ENCODE data around the gene YBX2. TPM values are rescaled to one million over a fixed set of nuclear protein-coding genes. Genes with fewer than 3 reads are reported as not detected.

Gene YBX2
- total RNA-seq, 1 donor from 2014 or later = 1.3 TPM

DNA sequence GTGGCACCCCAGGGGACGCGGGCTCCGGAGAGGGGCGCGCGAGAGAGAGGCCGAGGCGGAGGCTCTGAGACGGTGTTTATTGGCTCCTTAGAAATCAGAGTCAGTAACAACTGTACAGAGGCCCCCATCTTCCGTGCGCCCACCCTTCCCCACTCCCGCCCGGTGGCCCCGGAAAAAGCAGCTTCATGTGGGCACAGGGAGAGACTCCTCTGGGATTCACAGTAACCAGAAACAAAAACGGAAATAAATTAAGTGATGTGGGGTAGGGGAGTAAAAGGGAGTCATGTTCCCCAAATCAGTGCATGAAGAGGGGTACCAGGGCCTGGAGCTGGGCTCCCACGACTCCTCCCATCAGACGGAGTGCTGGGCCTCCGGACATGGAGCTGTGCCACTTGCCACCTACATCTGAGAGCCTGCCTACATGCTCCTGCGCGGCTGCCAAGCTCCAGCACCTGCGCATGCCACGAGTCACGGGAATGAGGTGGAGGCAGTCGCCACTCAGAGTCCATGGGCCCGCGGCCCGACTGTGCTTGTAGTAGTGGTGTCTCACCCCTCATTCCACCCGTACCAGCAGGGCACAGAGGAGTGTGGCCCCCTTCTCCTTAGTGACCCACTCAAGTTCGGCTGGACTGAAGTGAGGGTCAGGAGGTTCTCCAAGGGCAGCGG is 21.3 kb upstream of the YBX2 start:
- TF ChIP-seq, protein P1, sequence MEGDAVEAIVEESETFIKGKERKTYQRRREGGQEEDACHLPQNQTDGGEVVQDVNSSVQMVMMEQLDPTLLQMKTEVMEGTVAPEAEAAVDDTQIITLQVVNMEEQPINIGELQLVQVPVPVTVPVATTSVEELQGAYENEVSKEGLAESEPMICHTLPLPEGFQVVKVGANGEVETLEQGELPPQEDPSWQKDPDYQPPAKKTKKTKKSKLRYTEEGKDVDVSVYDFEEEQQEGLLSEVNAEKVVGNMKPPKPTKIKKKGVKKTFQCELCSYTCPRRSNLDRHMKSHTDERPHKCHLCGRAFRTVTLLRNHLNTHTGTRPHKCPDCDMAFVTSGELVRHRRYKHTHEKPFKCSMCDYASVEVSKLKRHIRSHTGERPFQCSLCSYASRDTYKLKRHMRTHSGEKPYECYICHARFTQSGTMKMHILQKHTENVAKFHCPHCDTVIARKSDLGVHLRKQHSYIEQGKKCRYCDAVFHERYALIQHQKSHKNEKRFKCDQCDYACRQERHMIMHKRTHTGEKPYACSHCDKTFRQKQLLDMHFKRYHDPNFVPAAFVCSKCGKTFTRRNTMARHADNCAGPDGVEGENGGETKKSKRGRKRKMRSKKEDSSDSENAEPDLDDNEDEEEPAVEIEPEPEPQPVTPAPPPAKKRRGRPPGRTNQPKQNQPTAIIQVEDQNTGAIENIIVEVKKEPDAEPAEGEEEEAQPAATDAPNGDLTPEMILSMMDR (IDR thresholded peaks at IDR 0.05; ENCODE audit: partially characterized antibody, unreplicated experiment) = no peak
- H3K9me3 Mint-ChIP-seq (ENCODE audit: unreplicated experiment) = peaks cover 10% of the 10 kb centered on the region
- peak overlapping the region; percentile 52 for H3K27ac Mint-ChIP-seq (ENCODE audit: unreplicated experiment)
- peak overlapping the region; percentile 81 for H3K4me3 Mint-ChIP-seq (ENCODE audit: unreplicated experiment)
- no peak for DNase-seq
- peaks cover 6% of the 10 kb centered on the region for H3K27me3 Mint-ChIP-seq (ENCODE audit: unreplicated experiment)
- H3K36me3 Mint-ChIP-seq (ENCODE audit: unreplicated experiment) = peaks cover 3% of the 10 kb centered on the region
- H3K4me1 Mint-ChIP-seq (ENCODE audit: low read depth, unreplicated experiment) = peaks cover 9% of the 10 kb centered on the region

DNA sequence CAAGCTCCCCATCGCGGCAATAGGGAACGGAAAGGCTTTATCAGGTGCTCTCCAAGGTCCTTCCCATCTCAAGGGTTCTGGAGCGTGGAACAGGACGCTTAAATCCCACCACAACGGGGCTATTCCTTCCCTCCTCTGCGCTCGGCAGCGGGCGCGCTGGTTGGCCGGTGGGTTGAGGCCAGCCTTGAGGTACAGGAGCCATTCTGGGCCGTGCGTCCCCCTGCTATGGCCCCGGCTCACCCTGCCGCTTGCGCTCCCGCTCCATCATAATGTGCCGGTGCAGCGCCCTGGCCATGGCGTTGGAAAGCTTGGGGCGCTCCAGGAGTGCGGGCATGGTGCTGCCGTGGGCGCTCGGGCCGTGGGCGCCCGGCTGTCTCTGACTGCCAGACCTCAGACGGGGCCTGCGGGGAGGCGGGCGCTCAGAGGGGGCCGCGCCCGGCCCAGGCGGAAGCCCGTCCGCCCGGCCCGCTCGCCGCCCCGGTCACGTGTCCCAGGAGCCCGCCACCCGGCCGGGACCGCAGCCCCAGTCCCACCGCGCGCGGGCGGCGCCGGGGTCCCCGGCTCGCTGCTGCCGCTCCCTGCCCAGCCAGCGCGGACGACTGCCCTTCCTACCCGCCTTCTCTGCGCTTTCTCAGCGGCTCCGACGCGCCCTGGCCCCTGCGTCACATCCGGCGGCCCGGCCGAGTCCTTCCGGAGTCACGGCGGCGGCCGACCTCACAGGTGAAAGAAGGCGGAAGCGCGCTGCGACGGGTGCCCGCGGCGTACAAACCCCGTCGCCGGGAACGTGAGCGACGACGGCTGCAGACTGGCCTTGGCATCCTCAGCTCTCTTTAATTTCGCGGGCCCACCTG is 20.5 kb upstream of the YBX2 start, which contains the start of gene GPS2:
Gene GPS2, minus strand, starts transcription at position 642 of the 851 bp plus-strand sequence. Its CDS starts 308 bp downstream, at position 334.
- H3K27ac Mint-ChIP-seq (ENCODE audit: unreplicated experiment) = peak within 1 kb of the TSS; percentile 72
- TF ChIP-seq, protein P1 (IDR thresholded peaks at IDR 0.05; ENCODE audit: partially characterized antibody, unreplicated experiment) = no peak

DNA sequence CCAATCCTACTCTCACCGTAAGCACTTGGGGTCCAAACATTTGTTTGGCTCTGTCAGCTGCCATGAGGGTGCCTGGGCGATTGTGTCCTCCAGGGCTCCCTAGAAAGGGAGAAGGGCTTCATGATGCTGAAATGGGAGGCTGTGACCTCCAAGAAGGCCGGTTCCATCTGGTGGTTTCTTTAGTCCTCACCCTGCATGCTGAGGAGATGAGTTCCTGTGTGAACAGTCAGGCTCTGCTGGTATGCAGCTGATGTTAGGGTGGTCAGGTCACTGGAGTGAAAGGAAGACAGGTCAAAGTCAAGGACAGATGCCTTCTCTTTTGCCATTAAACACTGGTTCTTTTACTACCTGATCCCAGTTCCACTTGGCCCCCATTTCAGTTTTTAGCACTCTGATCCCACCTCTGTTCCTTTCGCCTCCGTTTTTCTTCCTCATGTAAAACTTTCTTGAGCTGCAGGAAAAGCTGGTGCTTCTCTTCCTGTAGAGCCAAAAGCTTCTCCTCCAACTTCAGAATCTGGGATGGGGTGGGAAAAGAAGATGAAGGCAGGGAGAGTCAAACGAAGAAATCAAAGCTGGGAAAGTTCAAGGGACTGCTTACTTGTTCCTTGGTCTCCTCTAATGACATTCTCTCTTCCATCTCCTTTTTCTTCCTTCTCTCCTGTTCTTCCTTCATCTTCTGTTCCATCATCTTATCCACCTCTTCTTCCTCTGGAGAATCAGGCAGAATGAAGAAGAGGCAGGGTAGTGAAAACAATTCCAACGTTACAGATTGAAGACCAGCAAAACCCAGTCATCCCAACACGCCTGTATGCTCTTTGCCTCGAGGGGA is 19.7 kb upstream of the YBX2 start:
- Mint-ChIP-seq H3K4me1 (ENCODE audit: low read depth, unreplicated experiment) (peaks cover 20% of the 10 kb centered on the region), H3K36me3 (ENCODE audit: unreplicated experiment) (peaks cover 10% of the 10 kb centered on the region), H3K4me3 (ENCODE audit: unreplicated experiment) (peak overlapping the region; percentile 89), H3K27ac (ENCODE audit: unreplicated experiment) (peak overlapping the region; percentile 72), H3K9me3 (ENCODE audit: unreplicated experiment) (peaks cover 19% of the 10 kb centered on the region), H3K27me3 (ENCODE audit: unreplicated experiment) (peaks cover 9% of the 10 kb centered on the region)
- DNase-seq = no peak
- TF ChIP-seq, protein P1 (IDR thresholded peaks at IDR 0.05; ENCODE audit: partially characterized antibody, unreplicated experiment) = no peak

More for the DNA sequence above, 20.5 kb upstream of the YBX2 start, which contains the start of gene GPS2:
- peaks cover 9% of the 10 kb centered on the region for H3K27me3 Mint-ChIP-seq (ENCODE audit: unreplicated experiment)
- H3K9me3 Mint-ChIP-seq (ENCODE audit: unreplicated experiment) = peaks cover 16% of the 10 kb centered on the region
- H3K4me3 Mint-ChIP-seq (ENCODE audit: unreplicated experiment) = peak within 1 kb of the TSS; percentile 89
- peaks cover 10% of the 10 kb centered on the region for H3K36me3 Mint-ChIP-seq (ENCODE audit: unreplicated experiment)
- DNase-seq = peak; percentile 94
- peaks cover 16% of the 10 kb centered on the region for H3K4me1 Mint-ChIP-seq (ENCODE audit: low read depth, unreplicated experiment)

DNA sequence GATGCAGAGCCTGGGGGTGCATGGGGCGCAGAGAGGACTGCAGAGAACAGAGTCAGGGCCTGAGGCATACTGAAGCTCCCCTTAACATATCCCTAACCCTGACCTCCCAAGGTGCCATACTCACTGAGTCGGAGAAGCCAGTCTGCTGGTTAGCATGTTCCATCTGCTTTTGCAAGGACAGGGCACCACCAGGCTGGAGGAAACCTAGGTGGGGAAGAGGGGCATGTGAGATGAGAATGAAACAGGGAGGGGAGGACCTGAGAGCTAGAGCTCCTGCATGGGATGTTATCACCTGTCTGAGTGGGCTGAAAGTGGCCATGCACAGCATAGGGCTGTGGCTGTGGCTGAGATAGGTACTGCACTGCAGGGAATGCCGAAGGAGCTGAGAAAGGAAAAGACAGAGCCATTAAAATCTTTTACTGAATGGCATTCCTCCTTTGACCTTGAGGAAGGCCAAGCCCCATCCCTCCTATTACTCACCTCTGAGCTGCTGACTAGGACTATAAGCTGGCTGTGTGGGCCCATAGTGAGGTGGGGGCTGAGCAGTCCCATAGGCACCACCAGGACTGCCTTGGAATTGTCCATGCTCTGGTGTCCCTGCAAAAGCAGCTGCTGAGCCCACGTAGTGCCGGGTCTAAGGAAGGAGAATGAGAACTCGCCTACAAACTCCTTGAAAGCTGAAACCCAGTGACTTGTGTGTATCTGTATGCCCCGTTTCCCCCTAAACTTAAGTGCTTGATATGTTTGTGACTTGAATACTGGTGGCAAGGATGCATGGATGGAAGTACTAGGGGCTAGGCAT is 18.9 kb upstream of the YBX2 start:
- Mint-ChIP-seq H3K9me3 (ENCODE audit: unreplicated experiment) (peaks cover 23% of the 10 kb centered on the region), H3K27me3 (ENCODE audit: unreplicated experiment) (peaks cover 12% of the 10 kb centered on the region), H3K36me3 (ENCODE audit: unreplicated experiment) (peaks cover 10% of the 10 kb centered on the region), H3K27ac (ENCODE audit: unreplicated experiment) (peak overlapping the region; percentile 59), H3K4me1 (ENCODE audit: low read depth, unreplicated experiment) (peaks cover 20% of the 10 kb centered on the region), H3K4me3 (ENCODE audit: unreplicated experiment) (peak overlapping the region; percentile 89)
- TF ChIP-seq, protein P1 (IDR thresholded peaks at IDR 0.05; ENCODE audit: partially characterized antibody, unreplicated experiment) = no peak
- DNase-seq = no peak

All from glutamatergic neuron (in vitro differentiated cells).